Medulla oblongata (tissue), 1 donor: ENCODE data around the gene MAST3.
A peak's percentile ranks its signal among the peaks of the same experiment; 100 is the strongest.

Source experiments
- DNase-seq: peaks from one replicate; pipeline ENCODE4 v3.0.0-alpha.2; 2015; ENCODE audit errors: extremely low spot score

Gene MAST3

GRCh38 chr19:18110609-18111232, 13.1 kb downstream of the MAST3 start:
- no peak for DNase-seq

GRCh38 chr19:18112989-18113478, 15.5 kb downstream of the MAST3 start:
- DNase-seq = peak; percentile 96

DNA sequence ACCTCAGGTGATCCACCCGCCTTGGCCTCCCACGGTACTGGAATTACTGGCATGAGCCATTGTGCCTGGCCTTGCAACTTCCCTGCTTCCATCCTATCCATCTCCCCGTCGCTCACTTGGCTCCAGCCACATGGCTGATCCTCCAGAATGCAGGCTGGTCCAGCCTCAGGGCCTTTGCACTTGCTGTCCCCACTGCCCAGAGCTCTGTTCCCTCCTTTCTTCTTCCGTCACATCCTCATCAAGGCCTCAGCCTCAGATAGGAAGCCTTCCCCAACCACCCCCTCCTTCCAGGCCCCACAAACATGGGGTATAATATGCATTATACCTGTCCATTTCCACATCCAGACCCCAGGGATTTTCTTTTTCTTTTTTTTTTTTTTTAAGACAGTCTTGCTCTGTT, 16.2 kb downstream of the MAST3 start:
- DNase-seq = no peak

DNA sequence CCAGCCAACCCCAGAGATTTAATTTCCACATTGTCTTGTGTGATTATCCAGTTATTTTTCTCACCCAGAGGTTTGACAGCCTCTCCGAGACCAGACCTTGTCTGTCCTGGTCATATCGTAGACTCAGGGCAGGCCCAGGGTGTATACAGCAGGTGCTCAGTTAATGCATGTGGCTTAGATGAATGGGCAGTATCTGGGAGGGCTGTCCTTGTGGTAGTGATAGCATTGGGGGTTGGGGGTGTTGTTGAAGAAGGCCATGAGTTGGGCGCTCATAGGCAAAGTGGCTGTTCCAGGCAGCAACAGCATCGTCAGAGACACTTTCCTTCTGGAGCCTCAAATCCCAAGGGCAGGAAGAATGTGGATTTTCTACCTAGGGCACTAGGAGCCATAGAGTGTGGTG, 16.9 kb downstream of the MAST3 start:
- no peak for DNase-seq

- no peak for DNase-seq
Measured at GRCh38 chr19:18117364-18117691, 19.8 kb downstream of the MAST3 start.

- DNase-seq = peak; percentile 90
Measured at GRCh38 chr19:18117692-18118378, 20.3 kb downstream of the MAST3 start.

- DNase-seq = no peak
Measured at GRCh38 chr19:18118420-18119012, 20.9 kb downstream of the MAST3 start.

GRCh38 chr19:18119013-18119716, 21.6 kb downstream of the MAST3 start:
- DNase-seq = peak; percentile 75

DNA sequence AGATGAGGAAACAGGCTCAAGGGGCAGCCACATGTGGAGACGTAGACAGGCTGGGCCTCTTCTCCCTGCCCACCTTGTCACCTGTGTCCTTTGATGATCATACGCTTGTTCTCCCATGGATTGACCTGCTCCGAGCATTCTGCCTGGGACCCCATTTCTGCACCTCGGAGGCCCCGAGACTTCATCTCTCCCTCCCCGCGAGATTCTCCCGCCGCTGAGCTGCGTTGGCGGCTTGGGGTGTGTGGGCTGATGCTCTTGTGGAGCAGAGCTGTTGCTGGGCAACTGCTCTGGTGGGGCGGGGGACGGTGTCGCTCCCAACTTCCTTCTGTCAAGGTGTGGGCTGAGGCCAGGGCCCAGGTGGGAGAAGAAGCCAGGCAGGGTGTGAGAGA, 22.1 kb downstream of the MAST3 start:
- DNase-seq = no peak

- DNase-seq = no peak
Measured at GRCh38 chr19:18120127-18120526, 22.5 kb downstream of the MAST3 start.

DNA sequence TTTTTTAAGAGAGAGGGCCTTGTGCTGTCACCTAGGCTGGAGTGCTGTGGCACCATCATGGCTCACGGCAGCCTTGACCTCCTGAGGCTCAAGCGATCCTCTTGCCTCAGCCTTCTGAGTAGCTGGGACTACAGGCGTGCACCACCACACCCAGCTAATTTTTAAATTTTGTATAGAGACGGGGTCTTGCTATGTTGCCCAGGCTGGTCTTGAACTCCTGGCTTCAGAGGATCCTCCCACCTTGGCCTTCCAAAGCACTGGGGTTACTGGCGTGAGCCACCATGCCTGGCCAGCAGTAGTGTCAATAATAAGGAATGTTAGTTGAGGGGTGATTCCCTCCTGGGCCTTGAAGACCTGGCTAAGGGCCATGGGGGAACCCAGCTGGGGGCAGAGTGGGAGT, 23.6 kb downstream of the MAST3 start:
- DNase-seq = no peak

GRCh38 chr19:18122424-18122823, 24.8 kb downstream of the MAST3 start:
- peak; percentile 51 for DNase-seq

GRCh38 chr19:18122860-18123795, 25.6 kb downstream of the MAST3 start:
- no peak for DNase-seq

- DNase-seq = no peak
Measured at GRCh38 chr19:18123819-18124218, 26.2 kb downstream of the MAST3 start.

DNA sequence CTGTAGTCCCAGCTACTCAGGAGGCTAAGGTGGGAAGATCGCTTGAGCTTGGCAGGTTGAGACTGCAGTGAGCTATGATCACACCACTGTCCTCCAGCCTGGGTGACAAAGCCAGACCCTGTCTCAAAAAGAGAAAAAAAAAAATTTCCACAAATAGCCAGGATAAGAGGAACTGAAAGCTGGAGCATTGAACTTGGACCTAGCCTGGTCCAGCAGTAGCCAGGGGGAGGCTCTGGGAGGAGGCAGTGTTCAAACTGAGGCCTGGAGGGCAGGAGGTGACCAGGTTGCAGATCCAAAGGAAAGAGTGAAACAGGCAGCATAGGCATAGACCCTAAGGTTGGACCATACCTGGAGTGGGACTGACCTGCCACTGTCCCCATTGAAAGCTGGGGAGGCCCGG, 28.5 kb downstream of the MAST3 start:
- peak; percentile 63 for DNase-seq

DNA sequence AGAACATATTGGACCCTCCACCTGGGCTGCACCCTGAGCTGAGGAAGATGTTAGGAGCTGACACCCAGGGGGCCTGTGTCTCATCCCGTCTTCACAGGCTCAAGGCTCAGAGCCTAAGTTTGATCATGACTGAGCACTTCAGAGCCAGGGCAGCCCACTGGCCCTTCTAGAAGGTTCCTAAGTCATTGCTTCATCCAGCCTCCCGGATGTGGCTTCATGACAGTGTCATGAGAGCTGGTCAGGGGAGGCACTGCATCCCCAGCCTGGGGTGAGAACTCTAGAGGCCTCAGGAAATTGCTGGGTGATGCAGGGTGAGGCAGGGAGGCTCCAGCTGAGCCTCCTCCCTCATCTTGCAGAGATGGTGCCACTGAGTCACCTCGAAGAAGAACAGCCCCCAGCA, 30.5 kb downstream of the MAST3 start:
- DNase-seq = no peak

GRCh38 chr19:18128805-18129204, 31.2 kb downstream of the MAST3 start:
- no peak for DNase-seq

DNA sequence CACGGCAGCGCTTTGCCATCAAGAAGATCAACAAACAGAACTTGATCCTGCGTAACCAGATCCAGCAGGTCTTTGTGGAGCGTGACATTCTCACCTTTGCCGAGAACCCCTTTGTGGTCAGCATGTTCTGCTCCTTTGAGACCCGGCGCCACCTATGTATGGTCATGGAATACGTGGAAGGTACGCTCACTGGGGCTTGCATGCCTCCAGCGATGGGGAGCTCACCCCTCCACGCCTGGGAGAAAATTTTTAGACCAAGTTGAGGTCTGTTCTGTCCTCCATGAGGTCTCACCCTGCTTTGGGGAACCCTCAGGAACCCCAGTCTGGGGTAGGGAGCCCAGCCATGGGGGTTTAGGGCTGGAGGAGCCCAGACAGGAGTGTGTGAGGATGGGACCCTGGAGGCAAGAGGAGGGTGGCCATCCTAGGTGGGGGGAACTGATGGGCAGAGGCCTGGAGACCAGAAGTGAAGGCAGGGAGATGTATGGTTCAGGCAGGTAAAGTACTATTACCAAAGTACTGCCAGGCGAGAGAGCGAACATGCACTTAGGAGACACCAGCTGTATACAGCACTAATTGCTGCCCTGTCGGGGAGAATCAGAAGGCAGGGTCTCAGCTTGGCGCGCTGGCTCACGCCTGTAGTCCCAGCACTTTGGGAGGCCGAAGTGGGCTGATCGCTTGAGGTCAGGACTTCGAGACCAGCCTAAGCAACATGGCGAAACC, 33.1 kb downstream of the MAST3 start:
- DNase-seq = no peak

DNA sequence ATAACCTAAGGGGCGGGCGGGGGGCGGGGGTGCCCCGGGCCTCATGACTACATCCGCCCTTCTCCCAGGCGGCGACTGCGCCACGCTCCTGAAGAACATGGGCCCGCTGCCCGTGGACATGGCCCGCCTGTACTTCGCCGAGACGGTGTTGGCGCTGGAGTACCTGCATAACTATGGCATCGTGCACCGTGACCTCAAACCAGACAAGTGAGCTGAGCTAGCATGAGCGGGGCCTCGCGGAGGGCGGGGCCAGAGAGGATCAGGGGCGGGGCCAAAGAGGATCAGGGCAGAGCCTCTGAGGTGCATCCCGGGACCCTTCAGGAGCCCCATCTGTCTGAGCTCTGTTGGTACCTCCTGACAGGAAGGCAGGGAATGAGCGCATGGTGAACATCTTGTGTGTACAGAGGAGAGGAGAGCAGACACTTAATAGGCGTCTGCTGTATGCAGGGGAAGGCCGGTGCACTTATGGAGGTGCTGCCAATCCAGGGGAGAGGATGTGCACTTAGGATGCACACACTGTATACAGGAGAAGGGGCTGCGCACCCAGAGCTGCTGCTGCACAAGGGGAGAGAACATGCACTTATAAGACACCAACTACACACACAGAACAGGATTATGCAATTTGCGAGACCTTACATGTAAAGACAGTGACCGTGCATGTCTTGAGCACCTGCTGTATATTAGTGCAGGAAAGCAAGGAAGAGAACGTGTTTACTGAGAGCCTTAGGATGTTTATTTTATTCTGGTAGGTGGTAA, 34.4 kb downstream of the MAST3 start:
- no peak for DNase-seq
